ENCODE results near the gene PIGN. TPM values are rescaled to one million over a fixed set of nuclear protein-coding genes. Genes with fewer than 3 reads are reported as not detected.

PIGN gene
- polyA plus RNA-seq, 1 donor from 2014 or later = 8.7 TPM

DNA sequence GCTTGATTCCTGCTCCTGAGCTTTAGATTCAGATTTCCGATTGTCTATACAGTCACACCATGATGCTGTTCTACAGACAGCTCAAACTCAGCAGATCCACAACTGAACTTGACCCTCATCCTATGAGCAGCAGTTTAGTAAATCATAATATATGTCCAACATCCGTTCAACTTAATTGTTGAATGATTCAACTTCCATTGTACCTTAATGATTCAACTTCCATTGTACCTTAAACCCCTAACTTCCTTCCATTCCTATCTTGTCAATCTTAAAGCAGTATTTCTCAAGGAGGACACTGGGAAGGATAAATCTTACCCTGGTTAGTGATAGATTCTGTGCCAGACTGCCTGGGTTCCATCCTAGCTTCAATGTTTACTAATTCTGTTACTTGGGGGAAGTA lies 60.1 kb downstream of the PIGN start:
- Histone ChIP-seq H3K9me3 (ENCODE audit: low read length) (no peaks in the 10 kb centered on the region), H3K4me2 (ENCODE audit: low read length) (no peak overlapping the region), H3K4me3 (ENCODE audit: low read length) (no peak overlapping the region), H4K20me1 (ENCODE audit: insufficient read depth) (no peaks in the 10 kb centered on the region), H3K9me2 (ENCODE audit: insufficient read depth, low read length) (no peaks in the 10 kb centered on the region), H3K27ac (ENCODE audit: low read length) (no peak overlapping the region), H2AFZ (ENCODE audit: low read depth, low read length) (no peak overlapping the region), H3K36me3 (ENCODE audit: insufficient read depth, low read length) (no peaks in the 10 kb centered on the region), H3K27me3 (ENCODE audit: insufficient read depth, low read depth, low read length) (no peaks in the 10 kb centered on the region), H3K79me2 (replicated peaks; ENCODE audit: insufficient read depth, low read length) (no peaks in the 10 kb centered on the region), H3K9ac (ENCODE audit: low read length) (no peak overlapping the region), H3F3A (ENCODE audit: insufficient read depth, low read length, poor library complexity, severe bottlenecking) (no peaks in the 10 kb centered on the region)
- TF ChIP-seq EZH2 (IDR thresholded peaks at IDR 0.05; ENCODE audit: borderline replicate concordance, insufficient read depth, low read length, poor library complexity, severe bottlenecking) (no peak), MXI1 (conservative IDR thresholded peaks at IDR 0.05; ENCODE audit: poor library complexity, severe bottlenecking) (no peak), EP300 (conservative IDR thresholded peaks at IDR 0.05; ENCODE audit: poor library complexity, severe bottlenecking) (no peak), SMC3 (conservative IDR thresholded peaks at IDR 0.05; ENCODE audit: poor library complexity) (no peak), POLR2AphosphoS5 (IDR thresholded peaks at IDR 0.05) (no peak), TAF1 (IDR thresholded peaks at IDR 0.05; ENCODE audit: low read depth) (no peak), RAD21 (conservative IDR thresholded peaks at IDR 0.05) (no peak)
- TF ChIP-seq, protein P1, sequence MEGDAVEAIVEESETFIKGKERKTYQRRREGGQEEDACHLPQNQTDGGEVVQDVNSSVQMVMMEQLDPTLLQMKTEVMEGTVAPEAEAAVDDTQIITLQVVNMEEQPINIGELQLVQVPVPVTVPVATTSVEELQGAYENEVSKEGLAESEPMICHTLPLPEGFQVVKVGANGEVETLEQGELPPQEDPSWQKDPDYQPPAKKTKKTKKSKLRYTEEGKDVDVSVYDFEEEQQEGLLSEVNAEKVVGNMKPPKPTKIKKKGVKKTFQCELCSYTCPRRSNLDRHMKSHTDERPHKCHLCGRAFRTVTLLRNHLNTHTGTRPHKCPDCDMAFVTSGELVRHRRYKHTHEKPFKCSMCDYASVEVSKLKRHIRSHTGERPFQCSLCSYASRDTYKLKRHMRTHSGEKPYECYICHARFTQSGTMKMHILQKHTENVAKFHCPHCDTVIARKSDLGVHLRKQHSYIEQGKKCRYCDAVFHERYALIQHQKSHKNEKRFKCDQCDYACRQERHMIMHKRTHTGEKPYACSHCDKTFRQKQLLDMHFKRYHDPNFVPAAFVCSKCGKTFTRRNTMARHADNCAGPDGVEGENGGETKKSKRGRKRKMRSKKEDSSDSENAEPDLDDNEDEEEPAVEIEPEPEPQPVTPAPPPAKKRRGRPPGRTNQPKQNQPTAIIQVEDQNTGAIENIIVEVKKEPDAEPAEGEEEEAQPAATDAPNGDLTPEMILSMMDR (IDR thresholded peaks at IDR 0.05; ENCODE audit: poor library complexity, severe bottlenecking) = no peak
- TF ChIP-seq, protein P2, sequence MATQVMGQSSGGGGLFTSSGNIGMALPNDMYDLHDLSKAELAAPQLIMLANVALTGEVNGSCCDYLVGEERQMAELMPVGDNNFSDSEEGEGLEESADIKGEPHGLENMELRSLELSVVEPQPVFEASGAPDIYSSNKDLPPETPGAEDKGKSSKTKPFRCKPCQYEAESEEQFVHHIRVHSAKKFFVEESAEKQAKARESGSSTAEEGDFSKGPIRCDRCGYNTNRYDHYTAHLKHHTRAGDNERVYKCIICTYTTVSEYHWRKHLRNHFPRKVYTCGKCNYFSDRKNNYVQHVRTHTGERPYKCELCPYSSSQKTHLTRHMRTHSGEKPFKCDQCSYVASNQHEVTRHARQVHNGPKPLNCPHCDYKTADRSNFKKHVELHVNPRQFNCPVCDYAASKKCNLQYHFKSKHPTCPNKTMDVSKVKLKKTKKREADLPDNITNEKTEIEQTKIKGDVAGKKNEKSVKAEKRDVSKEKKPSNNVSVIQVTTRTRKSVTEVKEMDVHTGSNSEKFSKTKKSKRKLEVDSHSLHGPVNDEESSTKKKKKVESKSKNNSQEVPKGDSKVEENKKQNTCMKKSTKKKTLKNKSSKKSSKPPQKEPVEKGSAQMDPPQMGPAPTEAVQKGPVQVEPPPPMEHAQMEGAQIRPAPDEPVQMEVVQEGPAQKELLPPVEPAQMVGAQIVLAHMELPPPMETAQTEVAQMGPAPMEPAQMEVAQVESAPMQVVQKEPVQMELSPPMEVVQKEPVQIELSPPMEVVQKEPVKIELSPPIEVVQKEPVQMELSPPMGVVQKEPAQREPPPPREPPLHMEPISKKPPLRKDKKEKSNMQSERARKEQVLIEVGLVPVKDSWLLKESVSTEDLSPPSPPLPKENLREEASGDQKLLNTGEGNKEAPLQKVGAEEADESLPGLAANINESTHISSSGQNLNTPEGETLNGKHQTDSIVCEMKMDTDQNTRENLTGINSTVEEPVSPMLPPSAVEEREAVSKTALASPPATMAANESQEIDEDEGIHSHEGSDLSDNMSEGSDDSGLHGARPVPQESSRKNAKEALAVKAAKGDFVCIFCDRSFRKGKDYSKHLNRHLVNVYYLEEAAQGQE (IDR thresholded peaks at IDR 0.05; ENCODE audit: borderline replicate concordance) = no peak

DNA sequence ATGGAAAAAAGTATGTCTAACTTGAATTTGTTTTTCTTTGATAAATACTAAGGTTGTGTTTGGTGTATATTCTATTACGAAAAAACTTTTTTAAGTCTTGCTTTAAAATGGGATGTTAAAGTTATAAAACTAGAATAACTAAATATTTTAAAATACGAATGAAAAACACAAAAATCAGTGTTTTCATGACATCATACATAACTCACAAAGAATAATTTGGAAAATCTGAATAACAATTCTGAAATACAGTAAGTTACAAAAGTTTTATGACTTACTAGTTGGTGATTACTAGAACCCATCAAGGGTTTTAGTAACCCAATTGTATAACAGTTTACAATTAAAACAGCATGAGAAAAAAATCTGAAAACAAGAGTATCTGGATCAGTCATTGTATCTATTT lies 61.2 kb downstream of the PIGN start:
- no peaks in the 10 kb centered on the region for H3K9me2 ChIP-seq (ENCODE audit: insufficient read depth, low read length)
- no peak overlapping the region for H3K27ac ChIP-seq (ENCODE audit: low read length)
- TF ChIP-seq POLR2AphosphoS5 (IDR thresholded peaks at IDR 0.05) (no peak), SMC3 (conservative IDR thresholded peaks at IDR 0.05; ENCODE audit: poor library complexity) (no peak), MXI1 (conservative IDR thresholded peaks at IDR 0.05; ENCODE audit: poor library complexity, severe bottlenecking) (no peak), EZH2 (IDR thresholded peaks at IDR 0.05; ENCODE audit: borderline replicate concordance, insufficient read depth, low read length, poor library complexity, severe bottlenecking) (no peak), TAF1 (IDR thresholded peaks at IDR 0.05; ENCODE audit: low read depth) (no peak), RAD21 (conservative IDR thresholded peaks at IDR 0.05) (no peak)
- TF ChIP-seq, protein P2 (IDR thresholded peaks at IDR 0.05; ENCODE audit: borderline replicate concordance) = no peak
- TF ChIP-seq, protein P1 (IDR thresholded peaks at IDR 0.05; ENCODE audit: poor library complexity, severe bottlenecking) = no peak
- no peak overlapping the region for H2AFZ ChIP-seq (ENCODE audit: low read depth, low read length)
- H3K79me2 ChIP-seq (replicated peaks; ENCODE audit: insufficient read depth, low read length) = no peaks in the 10 kb centered on the region
- no peaks in the 10 kb centered on the region for H4K20me1 ChIP-seq (ENCODE audit: insufficient read depth)
- H3K36me3 ChIP-seq (ENCODE audit: insufficient read depth, low read length) = no peaks in the 10 kb centered on the region
- no peak overlapping the region for H3K4me3 ChIP-seq (ENCODE audit: low read length)
- no peak overlapping the region for H3K9ac ChIP-seq (ENCODE audit: low read length)
- no peaks in the 10 kb centered on the region for H3K27me3 ChIP-seq (ENCODE audit: insufficient read depth, low read depth, low read length)
- no peaks in the 10 kb centered on the region for H3F3A ChIP-seq (ENCODE audit: insufficient read depth, low read length, poor library complexity, severe bottlenecking)
- H3K9me3 ChIP-seq (ENCODE audit: low read length) = no peaks in the 10 kb centered on the region
- no peak overlapping the region for H3K4me2 ChIP-seq (ENCODE audit: low read length)

Data from neural cell (in vitro differentiated cells).